ENCODE results near the gene FOXP1. TPM values are rescaled to one million over a fixed set of nuclear protein-coding genes. Genes with fewer than 3 reads are reported as not detected.

Gene FOXP1
- polyA plus RNA-seq, 1 donor (not counting 4 experiments of a cell fraction or from before 2014, with no cell fraction given): 14.6 TPM

- H3K4me2 ChIP-seq (ENCODE audit: control insufficient read depth, extremely low read depth, insufficient read depth, low read depth, low read length): no peak overlapping the region
- dilution Hi-C loops (cut with MboI; ENCODE audit: extremely low pct_ligation_motif_present, low sequenced_read_pairs): no loop called here
Observed at GRCh38 chr3:71310980-71311660, 272.4 kb downstream of the FOXP1 start.

GRCh38 chr3:71310359-71310979 is 273.1 kb downstream of the FOXP1 start:
- no peaks in the 10 kb centered on the region for H3K9me3 ChIP-seq (ENCODE audit: control insufficient read depth, low read depth, low read length)
- H3K9ac ChIP-seq (ENCODE audit: control insufficient read depth, extremely low read depth, insufficient read depth, low read length): no peak overlapping the region
- no peak for TF ChIP-seq CTCF (optimal IDR thresholded peaks at IDR 0.05 in 1 of 3, IDR thresholded peaks at IDR 0.05 in 1 of 3, conservative IDR thresholded peaks at IDR 0.05 in 1 of 3; ENCODE audit: extremely low read depth in 1 of 3, insufficient read depth in 2 of 3, low read length in 3 of 3)
- no peak for TF ChIP-seq EZH2 (IDR thresholded peaks at IDR 0.05; ENCODE audit: low read length)
- no peaks in the 10 kb centered on the region for H4K20me1 ChIP-seq (ENCODE audit: control insufficient read depth, extremely low read depth, insufficient read depth, low read length)
- H3K4me3 ChIP-seq (ENCODE audit: control insufficient read depth in 2 of 3, extremely low read depth in 1 of 3, insufficient read depth in 2 of 3, low read depth in 1 of 3, low read length in 3 of 3): no peak overlapping the region
- H3K4me1 ChIP-seq (ENCODE audit: control insufficient read depth, extremely low read depth, insufficient read depth, low read length): no peaks in the 10 kb centered on the region
- no peak overlapping the region for H3K27ac ChIP-seq (ENCODE audit: control insufficient read depth, insufficient read depth, low read length)
- no peak overlapping the region for H3K4me2 ChIP-seq (ENCODE audit: control insufficient read depth, extremely low read depth, insufficient read depth, low read depth, low read length)
- H2AFZ ChIP-seq (ENCODE audit: control insufficient read depth, low read length): no peak overlapping the region
- dilution Hi-C loops (cut with MboI; ENCODE audit: extremely low pct_ligation_motif_present, low sequenced_read_pairs): no loop called here
- no peaks in the 10 kb centered on the region for H3K79me2 ChIP-seq (ENCODE audit: control insufficient read depth, insufficient read depth, low read length)
- H3K9me1 ChIP-seq (ENCODE audit: control insufficient read depth, extremely low read depth, insufficient read depth, low read length): no peaks in the 10 kb centered on the region
- DNase-seq (ENCODE audit: low read depth, low spot score) (no peak), FAIRE-seq (no peak)
- H3K36me3 ChIP-seq (ENCODE audit: control insufficient read depth in 2 of 2, extremely low read depth in 1 of 2, insufficient read depth in 2 of 2, low read length in 2 of 2): no peaks in the 10 kb centered on the region
- H3K27me3 ChIP-seq (ENCODE audit: control insufficient read depth, extremely low read depth, insufficient read depth, low read length): no peaks in the 10 kb centered on the region

More at GRCh38 chr3:71310980-71311660, 272.4 kb downstream of the FOXP1 start:
- no peak for FAIRE-seq
- Histone ChIP-seq H3K4me3 (ENCODE audit: control insufficient read depth in 2 of 3, extremely low read depth in 1 of 3, insufficient read depth in 2 of 3, low read depth in 1 of 3, low read length in 3 of 3) (no peak overlapping the region), H3K27ac (ENCODE audit: control insufficient read depth, insufficient read depth, low read length) (no peak overlapping the region), H3K36me3 (ENCODE audit: control insufficient read depth in 2 of 2, extremely low read depth in 1 of 2, insufficient read depth in 2 of 2, low read length in 2 of 2) (no peaks in the 10 kb centered on the region), H3K9me1 (ENCODE audit: control insufficient read depth, extremely low read depth, insufficient read depth, low read length) (no peaks in the 10 kb centered on the region), H3K4me1 (ENCODE audit: control insufficient read depth, extremely low read depth, insufficient read depth, low read length) (no peaks in the 10 kb centered on the region), H3K27me3 (ENCODE audit: control insufficient read depth, extremely low read depth, insufficient read depth, low read length) (no peaks in the 10 kb centered on the region), H4K20me1 (ENCODE audit: control insufficient read depth, extremely low read depth, insufficient read depth, low read length) (no peaks in the 10 kb centered on the region), H3K9ac (ENCODE audit: control insufficient read depth, extremely low read depth, insufficient read depth, low read length) (no peak overlapping the region), H2AFZ (ENCODE audit: control insufficient read depth, low read length) (no peak overlapping the region), H3K79me2 (ENCODE audit: control insufficient read depth, insufficient read depth, low read length) (no peaks in the 10 kb centered on the region), H3K9me3 (ENCODE audit: control insufficient read depth, low read depth, low read length) (no peaks in the 10 kb centered on the region)
- DNase-seq (ENCODE audit: low read depth, low spot score): no peak
- no peak for TF ChIP-seq EZH2 (IDR thresholded peaks at IDR 0.05; ENCODE audit: low read length)
- TF ChIP-seq CTCF (optimal IDR thresholded peaks at IDR 0.05 in 1 of 3, IDR thresholded peaks at IDR 0.05 in 1 of 3, conservative IDR thresholded peaks at IDR 0.05 in 1 of 3; ENCODE audit: extremely low read depth in 1 of 3, insufficient read depth in 2 of 3, low read length in 3 of 3): no peak

Measured in keratinocyte (primary cell).